Measurements from ENCODE around the gene PHF19. TPM values are rescaled to one million over a fixed set of nuclear protein-coding genes. Genes with fewer than 3 reads are reported as not detected.

Gene PHF19
- polyA plus RNA-seq, 1 of the 3 experiments (the other 2 are of a cell fraction), result 33.4 TPM

- no peaks in the 10 kb centered on the region for H3K9me3 ChIP-seq
- no peak overlapping the region for H3K4me3 ChIP-seq (ENCODE audit: low read depth in 2 of 2, low read length in 1 of 2)
- no peak overlapping the region for H3K9ac ChIP-seq
- TF ChIP-seq EZH2phosphoT487 (IDR thresholded peaks at IDR 0.05; ENCODE audit: borderline replicate concordance, low read depth), result no peak
- TF ChIP-seq RFX5 (IDR thresholded peaks at IDR 0.05; ENCODE audit: low read length), result no peak
- no peak for TF ChIP-seq JUND (IDR thresholded peaks at IDR 0.05)
- no peak for TF ChIP-seq FOXM1 (IDR thresholded peaks at IDR 0.05; ENCODE audit: low read depth)
- TF ChIP-seq, protein P1, sequence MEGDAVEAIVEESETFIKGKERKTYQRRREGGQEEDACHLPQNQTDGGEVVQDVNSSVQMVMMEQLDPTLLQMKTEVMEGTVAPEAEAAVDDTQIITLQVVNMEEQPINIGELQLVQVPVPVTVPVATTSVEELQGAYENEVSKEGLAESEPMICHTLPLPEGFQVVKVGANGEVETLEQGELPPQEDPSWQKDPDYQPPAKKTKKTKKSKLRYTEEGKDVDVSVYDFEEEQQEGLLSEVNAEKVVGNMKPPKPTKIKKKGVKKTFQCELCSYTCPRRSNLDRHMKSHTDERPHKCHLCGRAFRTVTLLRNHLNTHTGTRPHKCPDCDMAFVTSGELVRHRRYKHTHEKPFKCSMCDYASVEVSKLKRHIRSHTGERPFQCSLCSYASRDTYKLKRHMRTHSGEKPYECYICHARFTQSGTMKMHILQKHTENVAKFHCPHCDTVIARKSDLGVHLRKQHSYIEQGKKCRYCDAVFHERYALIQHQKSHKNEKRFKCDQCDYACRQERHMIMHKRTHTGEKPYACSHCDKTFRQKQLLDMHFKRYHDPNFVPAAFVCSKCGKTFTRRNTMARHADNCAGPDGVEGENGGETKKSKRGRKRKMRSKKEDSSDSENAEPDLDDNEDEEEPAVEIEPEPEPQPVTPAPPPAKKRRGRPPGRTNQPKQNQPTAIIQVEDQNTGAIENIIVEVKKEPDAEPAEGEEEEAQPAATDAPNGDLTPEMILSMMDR (IDR thresholded peaks at IDR 0.05), result no peak
- no peak for TF ChIP-seq SIN3A (IDR thresholded peaks at IDR 0.05; ENCODE audit: borderline replicate concordance, low read depth, low read length)
- no peak for TF ChIP-seq MAX (IDR thresholded peaks at IDR 0.05; ENCODE audit: low read depth)
- TF ChIP-seq, protein P2, sequence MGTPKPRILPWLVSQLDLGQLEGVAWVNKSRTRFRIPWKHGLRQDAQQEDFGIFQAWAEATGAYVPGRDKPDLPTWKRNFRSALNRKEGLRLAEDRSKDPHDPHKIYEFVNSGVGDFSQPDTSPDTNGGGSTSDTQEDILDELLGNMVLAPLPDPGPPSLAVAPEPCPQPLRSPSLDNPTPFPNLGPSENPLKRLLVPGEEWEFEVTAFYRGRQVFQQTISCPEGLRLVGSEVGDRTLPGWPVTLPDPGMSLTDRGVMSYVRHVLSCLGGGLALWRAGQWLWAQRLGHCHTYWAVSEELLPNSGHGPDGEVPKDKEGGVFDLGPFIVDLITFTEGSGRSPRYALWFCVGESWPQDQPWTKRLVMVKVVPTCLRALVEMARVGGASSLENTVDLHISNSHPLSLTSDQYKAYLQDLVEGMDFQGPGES (IDR thresholded peaks at IDR 0.05; ENCODE audit: low read depth, low read length), result no peak
- TF ChIP-seq TEAD4 (IDR thresholded peaks at IDR 0.05; ENCODE audit: borderline replicate concordance, insufficient read depth), result no peak
- no peak for TF ChIP-seq FOXJ3 (CRISPR knock-in tag; IDR thresholded peaks at IDR 0.05)
- H3K27ac ChIP-seq (ENCODE audit: low read depth in 2 of 2, low read length in 1 of 2), result no peak overlapping the region
- no peaks in the 10 kb centered on the region for H3K79me2 ChIP-seq (ENCODE audit: insufficient read depth)
- DNase-seq, result no peak
- H3K9me2 ChIP-seq, result no peaks in the 10 kb centered on the region
- ChIA-PET POLR2A (no interaction called here), CTCF (interaction anchor here (0.9 to 1.2 kb wide), 2 partner anchors 10 to 72 kb away, joined by 3 to 4 read pairs; no protein-coding TSS in a partner anchor)
- H3F3A ChIP-seq (replicated peaks; ENCODE audit: insufficient read depth), result peaks cover 3% of the 10 kb centered on the region
- H3K4me1 ChIP-seq (ENCODE audit: control insufficient read depth in 1 of 2, insufficient read depth in 2 of 2, low read depth in 1 of 2, low read length in 1 of 2), result no peaks in the 10 kb centered on the region
- WGBS (ENCODE audit: low lambda C conversion rate), result 95% methylated on average over 5 of the region's 5 CpGs
- peaks cover 6 to 58% of the 10 kb centered on the region in 2 experiments for H3K36me3 ChIP-seq (replicated peaks in 1 of 2; ENCODE audit: control insufficient read depth in 1 of 2, insufficient read depth in 2 of 2, low read length in 1 of 2)
- no peaks in the 10 kb centered on the region for H3K27me3 ChIP-seq (ENCODE audit: insufficient read depth)
- H3K4me2 ChIP-seq, result no peak overlapping the region
- H4K20me1 ChIP-seq (ENCODE audit: insufficient read depth), result no peaks in the 10 kb centered on the region
- no peak overlapping the region for H2AFZ ChIP-seq (ENCODE audit: low read depth)
These were observed 12.3 kb downstream of the PHF19 start for GRCh38 chr9:120864719-120865118.

GRCh38 chr9:120863833-120864232, 13.2 kb downstream of the PHF19 start:
- Histone ChIP-seq H3F3A (replicated peaks; ENCODE audit: insufficient read depth) (peaks cover 3% of the 10 kb centered on the region), H3K27me3 (ENCODE audit: insufficient read depth) (no peaks in the 10 kb centered on the region), H3K9me3 (no peaks in the 10 kb centered on the region), H3K4me3 (ENCODE audit: low read depth in 2 of 2, low read length in 1 of 2) (no peak overlapping the region), H3K4me2 (no peak overlapping the region), H3K9me2 (no peaks in the 10 kb centered on the region), H3K4me1 (ENCODE audit: control insufficient read depth in 1 of 2, insufficient read depth in 2 of 2, low read depth in 1 of 2, low read length in 1 of 2) (no peaks in the 10 kb centered on the region), H4K20me1 (ENCODE audit: insufficient read depth) (no peaks in the 10 kb centered on the region), H3K79me2 (ENCODE audit: insufficient read depth) (no peaks in the 10 kb centered on the region), H2AFZ (ENCODE audit: low read depth) (no peak overlapping the region), H3K9ac (no peak overlapping the region), H3K36me3 (replicated peaks in 1 of 2; ENCODE audit: control insufficient read depth in 1 of 2, insufficient read depth in 2 of 2, low read length in 1 of 2) (peaks cover 0 to 58% of the 10 kb centered on the region in 2 experiments), H3K27ac (ENCODE audit: low read depth in 2 of 2, low read length in 1 of 2) (no peak overlapping the region; a peak in 1 of 4 replicates)
- no peak for DNase-seq
- CTCF ChIA-PET, result interaction anchor here (0.9 to 1.6 kb wide), 3 partner anchors 9 to 97 kb away, joined by 3 to 5 read pairs (median 3); no protein-coding TSS in a partner anchor
- 100% methylated on average over 5 of the region's 7 CpGs for WGBS (ENCODE audit: low lambda C conversion rate)
- POLR2A ChIA-PET, result interaction anchor here (1.1 kb wide), 1 partner anchor 11 kb away, joined by 4 read pairs; no protein-coding TSS in a partner anchor
- TF ChIP-seq ELF1 (IDR thresholded peaks at IDR 0.05) (no peak), FOXM1 (IDR thresholded peaks at IDR 0.05; ENCODE audit: low read depth) (no peak), TEAD4 (IDR thresholded peaks at IDR 0.05; ENCODE audit: borderline replicate concordance, insufficient read depth) (no peak), POLR2AphosphoS5 (IDR thresholded peaks at IDR 0.05; ENCODE audit: low read depth, low read length) (no peak), REST (IDR thresholded peaks at IDR 0.05; ENCODE audit: low read depth, low read length) (no peak), MEF2A (IDR thresholded peaks at IDR 0.05; ENCODE audit: borderline replicate concordance, low read depth) (no peak), CHD2 (IDR thresholded peaks at IDR 0.05; ENCODE audit: low read length, partially characterized antibody) (no peak), EZH2phosphoT487 (IDR thresholded peaks at IDR 0.05; ENCODE audit: borderline replicate concordance, low read depth) (no peak), RFX5 (IDR thresholded peaks at IDR 0.05; ENCODE audit: low read length) (no peak), YY1 (IDR thresholded peaks at IDR 0.05; ENCODE audit: low read depth) (no peak), RAD21 (IDR thresholded peaks at IDR 0.05; ENCODE audit: low read length) (no peak), SMC3 (IDR thresholded peaks at IDR 0.05; ENCODE audit: low read depth, low read length) (no peak), GABPA (IDR thresholded peaks at IDR 0.05; ENCODE audit: low read depth) (no peak)
- TF ChIP-seq, protein P3, sequence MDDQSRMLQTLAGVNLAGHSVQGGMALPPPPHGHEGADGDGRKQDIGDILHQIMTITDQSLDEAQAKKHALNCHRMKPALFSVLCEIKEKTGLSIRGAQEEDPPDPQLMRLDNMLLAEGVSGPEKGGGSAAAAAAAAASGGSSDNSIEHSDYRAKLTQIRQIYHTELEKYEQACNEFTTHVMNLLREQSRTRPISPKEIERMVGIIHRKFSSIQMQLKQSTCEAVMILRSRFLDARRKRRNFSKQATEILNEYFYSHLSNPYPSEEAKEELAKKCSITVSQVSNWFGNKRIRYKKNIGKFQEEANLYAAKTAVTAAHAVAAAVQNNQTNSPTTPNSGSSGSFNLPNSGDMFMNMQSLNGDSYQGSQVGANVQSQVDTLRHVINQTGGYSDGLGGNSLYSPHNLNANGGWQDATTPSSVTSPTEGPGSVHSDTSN (IDR thresholded peaks at IDR 0.05), result no peak
